ENCODE data around the gene RBKS.

- no peak for TF ChIP-seq BCL3 (CRISPR knock-in tag; IDR thresholded peaks at IDR 0.05)
- TF ChIP-seq ZNF160 (CRISPR knock-in tag; IDR thresholded peaks at IDR 0.05) = no peak
- TF ChIP-seq FOXP1 (IDR thresholded peaks at IDR 0.05) = no peak
- no peak for TF ChIP-seq FOXP1 (CRISPR knock-in tag; IDR thresholded peaks at IDR 0.05)
Measured at GRCh38 chr2:27903018-27903417, 12.8 kb upstream of the RBKS start.

All from HepG2 (cell line).